Cardiac muscle cell (in vitro differentiated cells and primary cell): Measurements from ENCODE around the gene RFX8. TPM values are rescaled to one million over a fixed set of nuclear protein-coding genes. Genes with fewer than 3 reads are reported as not detected.

ENCODE experiments used
- DNase-seq, 2 donors: peaks; one replicate each; pipeline versions ENCODE4 v3.0.0 to v3.0.0-alpha.2; 2010 to 2017; ENCODE audit warnings: low read depth in 1 of 2, low spot score in 1 of 2
- H3K27ac ChIP-seq: fragments of 200-600 bp; sonication (generic); 2 replicates; pipeline ENCODE4 v1.5.1; 2016
- H3K27me3 ChIP-seq: fragments of 200-600 bp; sonication (generic); 2 replicates; pipeline ENCODE4 v1.6.0; 2016; ENCODE audit warnings: control low read depth
- H3K36me3 ChIP-seq: fragments of 200-600 bp; sonication (generic); 2 replicates; pipeline ENCODE4 v1.5.1; 2016; ENCODE audit warnings: control low read depth
- H3K4me1 ChIP-seq: fragments of 200-600 bp; sonication (generic); 2 replicates; pipeline ENCODE4 v1.8.1; 2017; ENCODE audit warnings: low read depth, mild to moderate bottlenecking, mixed run types
- H3K4me3 ChIP-seq: fragments of 200-600 bp; sonication (generic); 2 replicates; pipeline ENCODE4 v1.5.1; 2016; ENCODE audit warnings: mild to moderate bottlenecking
- H3K9me3 ChIP-seq: fragments of 200-600 bp; sonication (generic); 2 replicates; pipeline ENCODE4 v1.5.1; 2017; ENCODE audit warnings: low read depth, mild to moderate bottlenecking, control low read depth
- polyA plus RNA-seq: library from polyadenylated mRNA; unstranded; fragments of >200 nt; fragmentation: Nextera tagmentation; extraction: Ambion mirVana; gene quantifications from 2 replicates; pipeline ENCODE4 v1.2.1, GENCODE V29; 2016
- total RNA-seq: library from RNA; depleted of rRNA; stranded (reverse); fragments of >200 nt; gene quantifications from 2 replicates; pipeline ENCODE4 v1.2.3, GENCODE V29; 2016
- TF ChIP-seq, protein P1 (sequence below): IDR thresholded peaks from 2 replicates; pipeline ENCODE4 v1.5.1; 2012; ENCODE audit warnings: low read depth, mild to moderate bottlenecking, low read length

The RFX8 gene
- total and polyA plus RNA-seq, 2 experiments from 2014 or later = 0.12 TPM; not detected in 1

DNA sequence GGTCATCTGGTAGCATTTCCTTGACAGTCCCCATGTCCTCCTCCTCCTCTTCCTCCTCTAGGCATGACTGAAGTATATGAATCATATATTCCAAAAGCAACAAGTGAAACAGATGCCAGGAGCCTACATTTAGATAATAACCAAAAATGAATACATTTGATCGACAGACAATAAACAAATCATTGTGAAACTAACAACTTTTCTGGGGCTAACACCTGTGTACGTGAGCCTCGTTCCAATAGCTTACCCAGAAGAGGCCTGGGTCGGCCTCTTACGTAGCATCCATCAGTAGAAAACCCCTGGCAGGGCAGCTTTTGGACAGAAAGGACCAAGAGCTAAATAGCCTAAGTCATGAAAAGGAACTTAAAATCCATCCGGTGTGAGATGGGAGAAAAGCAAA is 72.3 kb downstream of the RFX8 start:
- no peaks in the 10 kb centered on the region for H3K36me3 ChIP-seq
- no peaks in the 10 kb centered on the region for H3K4me1 ChIP-seq
- no peak for DNase-seq
- H3K27ac ChIP-seq = no peak overlapping the region
- H3K4me3 ChIP-seq = no peak overlapping the region
- TF ChIP-seq, protein P1, sequence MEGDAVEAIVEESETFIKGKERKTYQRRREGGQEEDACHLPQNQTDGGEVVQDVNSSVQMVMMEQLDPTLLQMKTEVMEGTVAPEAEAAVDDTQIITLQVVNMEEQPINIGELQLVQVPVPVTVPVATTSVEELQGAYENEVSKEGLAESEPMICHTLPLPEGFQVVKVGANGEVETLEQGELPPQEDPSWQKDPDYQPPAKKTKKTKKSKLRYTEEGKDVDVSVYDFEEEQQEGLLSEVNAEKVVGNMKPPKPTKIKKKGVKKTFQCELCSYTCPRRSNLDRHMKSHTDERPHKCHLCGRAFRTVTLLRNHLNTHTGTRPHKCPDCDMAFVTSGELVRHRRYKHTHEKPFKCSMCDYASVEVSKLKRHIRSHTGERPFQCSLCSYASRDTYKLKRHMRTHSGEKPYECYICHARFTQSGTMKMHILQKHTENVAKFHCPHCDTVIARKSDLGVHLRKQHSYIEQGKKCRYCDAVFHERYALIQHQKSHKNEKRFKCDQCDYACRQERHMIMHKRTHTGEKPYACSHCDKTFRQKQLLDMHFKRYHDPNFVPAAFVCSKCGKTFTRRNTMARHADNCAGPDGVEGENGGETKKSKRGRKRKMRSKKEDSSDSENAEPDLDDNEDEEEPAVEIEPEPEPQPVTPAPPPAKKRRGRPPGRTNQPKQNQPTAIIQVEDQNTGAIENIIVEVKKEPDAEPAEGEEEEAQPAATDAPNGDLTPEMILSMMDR = no peak
- H3K27me3 ChIP-seq = no peaks in the 10 kb centered on the region
- H3K9me3 ChIP-seq = no peaks in the 10 kb centered on the region

DNA sequence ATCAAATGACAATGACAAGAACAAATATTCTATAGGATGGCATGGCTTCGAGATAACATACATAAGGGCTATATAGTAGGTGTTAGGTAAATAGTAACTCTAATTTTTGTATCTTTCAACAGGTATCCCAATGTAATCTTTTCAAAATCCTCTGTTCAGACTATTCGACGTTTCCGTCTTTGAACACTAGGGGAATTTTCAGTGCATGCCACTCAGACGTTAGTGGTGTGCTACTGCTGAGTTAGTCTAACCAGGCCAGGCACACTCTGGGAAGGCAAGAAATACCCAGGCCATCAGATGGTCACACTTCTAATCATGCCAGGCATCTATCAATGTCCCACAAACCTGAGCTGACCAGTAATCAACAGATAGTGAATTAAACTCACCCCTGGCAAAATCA is 73.0 kb downstream of the RFX8 start:
- H3K4me1 ChIP-seq = no peaks in the 10 kb centered on the region
- no peak for DNase-seq
- H3K27ac ChIP-seq = no peak overlapping the region
- H3K27me3 ChIP-seq = no peaks in the 10 kb centered on the region
- no peaks in the 10 kb centered on the region for H3K9me3 ChIP-seq
- no peak overlapping the region for H3K4me3 ChIP-seq
- TF ChIP-seq, protein P1 = no peak
- no peaks in the 10 kb centered on the region for H3K36me3 ChIP-seq

DNA sequence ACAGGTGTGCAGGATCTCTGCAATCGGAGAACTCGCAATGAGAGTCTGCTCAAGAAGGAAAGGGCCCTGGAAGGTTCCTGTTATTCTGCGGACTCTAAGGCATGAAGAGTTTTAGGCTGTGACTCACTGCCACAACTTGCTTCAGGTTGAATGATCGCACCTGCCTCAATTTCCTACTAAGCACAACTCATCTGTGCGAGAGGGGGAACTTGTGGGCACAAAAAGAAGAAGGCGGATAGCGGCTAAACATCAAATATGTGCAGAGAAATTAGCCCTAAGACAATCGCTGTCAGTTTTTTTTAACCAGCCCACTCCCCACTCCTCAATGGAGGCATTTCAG is 73.6 kb downstream of the RFX8 start:
- TF ChIP-seq, protein P1 = no peak
- Histone ChIP-seq H3K27me3 (no peaks in the 10 kb centered on the region), H3K4me3 (no peak overlapping the region), H3K36me3 (no peaks in the 10 kb centered on the region), H3K27ac (no peak overlapping the region), H3K4me1 (no peaks in the 10 kb centered on the region), H3K9me3 (no peaks in the 10 kb centered on the region)
- no peak for DNase-seq

DNA sequence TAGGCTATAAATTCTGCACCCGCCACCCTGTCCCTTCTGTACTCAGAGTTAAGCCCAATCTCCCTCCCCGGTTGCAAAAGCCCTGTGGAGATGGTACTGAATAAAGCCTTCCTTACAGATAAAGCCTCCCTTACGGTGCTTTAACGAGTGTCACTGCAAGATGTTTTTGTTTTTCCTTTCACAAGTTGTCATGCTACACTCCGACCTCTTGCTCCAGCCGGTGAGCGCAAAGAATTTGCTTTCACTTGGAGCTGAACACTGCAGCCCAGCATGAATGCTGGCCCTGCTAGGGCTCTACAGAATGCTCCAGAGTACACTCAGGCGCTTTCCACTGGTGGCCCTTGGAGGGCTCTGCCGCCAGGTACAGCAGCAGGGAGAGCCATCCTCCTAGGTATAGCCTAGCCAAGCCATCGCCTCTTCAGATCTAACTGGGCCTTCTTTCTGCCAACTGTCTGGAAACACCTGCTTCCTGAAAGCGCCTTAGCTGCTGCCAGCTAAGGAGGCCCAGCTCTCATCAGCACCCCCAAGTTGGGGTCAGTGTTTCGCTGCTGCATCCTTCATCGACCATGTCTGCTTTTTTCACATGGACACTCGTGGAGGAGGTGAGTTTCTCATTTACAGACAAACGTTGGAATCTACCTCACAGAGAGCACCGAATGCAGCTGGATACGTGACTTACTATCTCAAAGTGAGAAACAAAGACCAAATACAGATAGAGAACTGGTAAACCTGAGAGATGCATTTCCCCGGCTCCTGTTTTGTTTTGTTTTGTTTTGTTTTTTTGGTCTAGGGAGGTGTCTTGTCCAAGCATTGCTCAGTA is 74.2 kb downstream of the RFX8 start:
- DNase-seq = no peak
- TF ChIP-seq, protein P1 = no peak

DNA sequence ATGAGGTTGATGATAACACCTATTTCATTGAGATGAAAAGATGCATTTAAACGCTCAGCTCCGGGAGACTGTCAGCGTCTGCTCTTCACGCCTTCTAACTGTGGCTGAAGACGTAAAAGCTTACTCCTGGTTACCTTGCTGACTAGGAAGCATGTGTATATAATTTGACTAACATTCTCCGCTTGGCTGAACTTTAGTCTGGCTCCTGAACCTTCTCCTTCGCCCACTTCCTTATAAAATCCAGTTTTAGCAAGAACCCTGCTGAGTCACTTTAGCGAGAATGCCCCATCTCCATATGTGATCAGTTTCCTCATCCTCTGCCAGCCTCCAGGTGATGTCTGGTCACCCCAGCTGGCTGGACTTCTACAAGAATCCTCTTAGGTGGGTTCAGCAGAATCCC is 74.9 kb downstream of the RFX8 start:
- Histone ChIP-seq H3K36me3 (no peaks in the 10 kb centered on the region), H3K9me3 (no peaks in the 10 kb centered on the region), H3K27me3 (no peaks in the 10 kb centered on the region), H3K4me3 (no peak overlapping the region), H3K4me1 (no peaks in the 10 kb centered on the region), H3K27ac (no peak overlapping the region)
- DNase-seq = no peak
- TF ChIP-seq, protein P1 = no peak

More for the DNA sequence above, 74.2 kb downstream of the RFX8 start:
- Histone ChIP-seq H3K36me3 (no peaks in the 10 kb centered on the region), H3K4me1 (no peaks in the 10 kb centered on the region), H3K27me3 (no peaks in the 10 kb centered on the region), H3K4me3 (no peak overlapping the region), H3K27ac (no peak overlapping the region), H3K9me3 (no peaks in the 10 kb centered on the region)
